IMR-90 (cell line): ENCODE measurements around the gene FOXA2. TPM values are rescaled to one million over a fixed set of nuclear protein-coding genes. Genes with fewer than 3 reads are reported as not detected.

Experiments
- ATAC-seq: fragments of 200-7000 bp; cut with Tn5 transposase; 2 replicates; pipeline ENCODE4 v1.9.1; 2020; ENCODE audit warnings: low read depth, mild to moderate bottlenecking, moderate library complexity
- BruUV-seq: library from RNA; stranded (reverse); fragments of 400-500 nt; replicated peaks from 2 replicates; lab custom pipeline; 2021; lab: Mats Ljungman, UMichigan
- CTCF ChIA-PET: fragments of 300-600 bp; formaldehyde crosslinking; extraction: SDS; loops from one replicate; lab custom pipeline; 2021; ENCODE audit warnings: antibody characterized with exemption; lab: Yijun Ruan, JAX
- POLR2A ChIA-PET: fragments of 300-600 bp; sonication (Branson Sonifier 250); formaldehyde crosslinking; loops from one replicate; lab custom pipeline; 2022; ENCODE audit warnings: antibody characterized with exemption; ENCODE audit not compliant: unreplicated experiment; lab: Charles Lee
- DNase-seq: peaks from one replicate; pipeline ENCODE4 v3.0.0; 2013
- H2AFZ ChIP-seq: replicated peaks from 2 replicates; pipeline ENCODE3; 2013; ENCODE audit warnings: low read length, mild to moderate bottlenecking; ENCODE audit not compliant: poor library complexity
- H2AK5ac ChIP-seq: 2 replicates; pipeline ENCODE4 v1.6.1; 2013; ENCODE audit warnings: low read depth, low read length, inconsistent platforms
- H2AK9ac ChIP-seq: replicated peaks from 2 replicates; pipeline ENCODE3; 2013; ENCODE audit warnings: mild to moderate bottlenecking, low read depth, low read length, moderate library complexity; ENCODE audit not compliant: poor library complexity
- H2BK120ac ChIP-seq: 2 replicates; pipeline ENCODE4 v1.6.1; 2013; ENCODE audit warnings: low read depth, low read length, inconsistent platforms
- H2BK15ac ChIP-seq: 3 replicates; pipeline ENCODE4 v1.6.1; 2013; ENCODE audit warnings: low read depth, low read length, inconsistent platforms
- H2BK20ac ChIP-seq: 2 replicates; pipeline ENCODE4 v1.6.1; 2013; ENCODE audit warnings: low read depth, mild to moderate bottlenecking, inconsistent platforms, low read length, moderate library complexity
- H2BK5ac ChIP-seq: 2 replicates; pipeline ENCODE4 v1.6.1; 2013; ENCODE audit warnings: mild to moderate bottlenecking, low read depth, low read length, inconsistent platforms; ENCODE audit not compliant: poor library complexity, severe bottlenecking
- H3K14ac ChIP-seq: replicated peaks from 2 replicates; pipeline ENCODE4 v1.6.1; 2013; ENCODE audit warnings: low read depth, low read length, inconsistent platforms
- H3K18ac ChIP-seq: 2 replicates; pipeline ENCODE4 v1.6.1; 2013; ENCODE audit warnings: low read depth, low read length, control low read depth
- H3K23ac ChIP-seq: 2 replicates; pipeline ENCODE4 v1.6.1; 2013; ENCODE audit warnings: low read depth, low read length, inconsistent platforms
- H3K27ac ChIP-seq: 2 replicates; pipeline ENCODE4 v1.5.1; 2013; ENCODE audit warnings: mild to moderate bottlenecking, control low read depth, low read length; ENCODE audit not compliant: insufficient read depth
- H3K27me3 ChIP-seq: 2 replicates; pipeline ENCODE4 v1.6.1; 2013; ENCODE audit warnings: low read length; ENCODE audit not compliant: control insufficient read depth, insufficient read depth
- H3K36me3 ChIP-seq: 2 replicates; pipeline ENCODE4 v1.6.1; 2013; ENCODE audit warnings: low read length, mixed read lengths; ENCODE audit not compliant: control insufficient read depth, insufficient read depth
- H3K4ac ChIP-seq: 2 replicates; pipeline ENCODE4 v1.6.1; 2013; ENCODE audit warnings: low read depth, low read length, inconsistent platforms
- H3K4me1 ChIP-seq: 2 replicates; pipeline ENCODE4 v1.6.1; 2013; ENCODE audit warnings: low read length, mixed read lengths; ENCODE audit not compliant: control insufficient read depth, insufficient read depth
- H3K4me2 ChIP-seq: 2 replicates; pipeline ENCODE4 v1.6.1; 2013; ENCODE audit warnings: low read depth, mild to moderate bottlenecking, control low read depth, low read length, moderate library complexity
- H3K4me3 ChIP-seq: 2 replicates; pipeline ENCODE4 v1.5.1; 2013; ENCODE audit warnings: low read depth, mild to moderate bottlenecking, control low read depth, low read length, moderate library complexity; ENCODE audit not compliant: insufficient read depth
- H3K56ac ChIP-seq: 2 replicates; pipeline ENCODE4 v1.6.1; 2013; ENCODE audit warnings: low read length, inconsistent platforms; ENCODE audit not compliant: insufficient read depth; ENCODE audit errors: extremely low read depth
- H3K79me1 ChIP-seq, 2 experiments: 2 replicates each; pipeline ENCODE4 v1.6.1; 2013; ENCODE audit warnings: low read length in 2 of 2, inconsistent platforms in 1 of 2, low read depth in 1 of 2
- H3K9ac ChIP-seq: 2 replicates; pipeline ENCODE4 v1.6.1; 2013; ENCODE audit warnings: low read depth, low read length, control low read depth
- H3K9me1 ChIP-seq: 2 replicates; pipeline ENCODE4 v1.6.1; 2013; ENCODE audit warnings: low read length, inconsistent platforms; ENCODE audit not compliant: insufficient read depth
- H3K9me3 ChIP-seq: 2 replicates; pipeline ENCODE4 v1.6.1; 2013; ENCODE audit warnings: low read length; ENCODE audit not compliant: control insufficient read depth, insufficient read depth
- H4K20me1 ChIP-seq: 2 replicates; pipeline ENCODE4 v1.6.1; 2013; ENCODE audit warnings: low read length, inconsistent platforms; ENCODE audit not compliant: insufficient read depth
- H4K5ac ChIP-seq: 2 replicates; pipeline ENCODE4 v1.6.1; 2013; ENCODE audit warnings: mild to moderate bottlenecking, low read depth, low read length, control low read depth
- H4K8ac ChIP-seq, 2 experiments: 2 replicates each; pipeline ENCODE4 v1.6.1; 2013; ENCODE audit warnings: low read depth in 2 of 2, low read length in 2 of 2, control low read depth in 1 of 2, inconsistent platforms in 1 of 2
- H4K91ac ChIP-seq: 2 replicates; pipeline ENCODE4 v1.6.1; 2013; ENCODE audit warnings: low read depth, low read length, inconsistent platforms; ENCODE audit not compliant: insufficient read depth
- BHLHE40 ChIP-seq: fragments of 150-350 bp; IDR thresholded peaks from 2 replicates; pipeline ENCODE4 v1.6.1; 2016; ENCODE audit warnings: mild to moderate bottlenecking, low read depth, low read length
- CHD1 ChIP-seq: IDR thresholded peaks from 2 replicates; pipeline ENCODE4 v1.6.1; 2012; ENCODE audit warnings: low read depth, low read length, improper control_type of control experiment
- MXI1 ChIP-seq: IDR thresholded peaks from 2 replicates; pipeline ENCODE4 v1.6.1; 2012; ENCODE audit warnings: low read depth, mild to moderate bottlenecking, low read length, moderate library complexity, borderline replicate concordance
- POLR2A ChIP-seq: IDR thresholded peaks from 2 replicates; pipeline ENCODE4 v1.6.1; 2012; ENCODE audit warnings: mild to moderate bottlenecking, low read depth, low read length
- WGBS, 2 experiments: methylation state at CpG; one replicate each; pipeline versions ENCODE4 v1.1.5 to v1.1.7; 2013; ENCODE audit warnings: missing lambda C conversion rate in 2 of 2; ENCODE audit not compliant: insufficient read length in 1 of 2; ENCODE audit errors: extremely low coverage in 2 of 2; 5-methylcytosine and 5-hydroxymethylcytosine counted together
- dilution Hi-C: fragments of 300-500 bp; cut with HindIII; formaldehyde crosslinking; loops from one replicate; pipeline ENCODE4 v1.14.3; 2018; ENCODE audit warnings: low sequenced_read_pairs; ENCODE audit not compliant: unreplicated experiment
- in situ Hi-C: fragments of 300-500 bp; cut with MboI; formaldehyde crosslinking; loops from 3 replicates; pipeline ENCODE4 v1.14.3; 2019; ENCODE audit warnings: low sequenced_read_pairs, inconsistent platforms, mixed read lengths
- intact Hi-C: fragments of 100-400 bp; cut with micrococcal nuclease; formaldehyde crosslinking; loops from 2 replicates; pipeline ENCODE4 v1.10.0; 2022
- polyA plus RNA-seq, 3 experiments: library from polyadenylated mRNA; depleted of rRNA; stranded (reverse); fragments of >200 nt; gene quantifications; 2 replicates each; pipeline ENCODE4 v1.2.3, GENCODE V29; 2012; ENCODE audit warnings: low replicate concordance in 1 of 3
- total RNA-seq: library from RNA; depleted of rRNA; stranded (reverse); fragments of >200 nt; gene quantifications from 2 replicates; pipeline ENCODE4 v1.2.3, GENCODE V29; 2012
- TF ChIP-seq, protein P1 (sequence below): fragments of 150-350 bp; IDR thresholded peaks from 2 replicates; pipeline ENCODE4 v1.6.1; 2017; ENCODE audit warnings: mild to moderate bottlenecking, antibody characterized with exemption, low read length, low read depth

FOXA2 gene
- total and polyA plus RNA-seq, 2 of the 4 experiments (the other 2 are of a cell fraction), result not detected

- Histone ChIP-seq H3K14ac (no peak overlapping the region), H3K27ac (no peak overlapping the region), H3K9me3 (no peaks in the 10 kb centered on the region), H4K91ac (no peak overlapping the region), H2AK5ac (no peak overlapping the region), H3K4me3 (no peak overlapping the region), H3K4ac (no peak overlapping the region), H2BK15ac (no peak overlapping the region), H4K5ac (no peak overlapping the region), H3K9me1 (no peaks in the 10 kb centered on the region), H2AFZ (no peak overlapping the region), H3K4me1 (no peaks in the 10 kb centered on the region), H2BK120ac (no peak overlapping the region), H3K4me2 (no peak overlapping the region), H3K23ac (no peak overlapping the region), H4K8ac (no peak overlapping the region), H3K56ac (no peak overlapping the region), H4K20me1 (no peaks in the 10 kb centered on the region), H3K9ac (no peak overlapping the region), H2BK5ac (no peak overlapping the region), H2AK9ac (no peak overlapping the region), H2BK20ac (no peak overlapping the region), H3K27me3 (no peaks in the 10 kb centered on the region), H3K18ac (no peak overlapping the region), H3K36me3 (no peaks in the 10 kb centered on the region), H3K79me1 (no peaks in the 10 kb centered on the region)
- ChIA-PET CTCF (no interaction called here), POLR2A (no interaction called here)
- no CpG with 5 or more reads among the region's 6 CpGs for WGBS, 2 experiments
- in situ Hi-C loops, result no loop called here
- intact Hi-C loops, result no loop called here
- TF ChIP-seq BHLHE40, result no peak
- TF ChIP-seq, protein P1, sequence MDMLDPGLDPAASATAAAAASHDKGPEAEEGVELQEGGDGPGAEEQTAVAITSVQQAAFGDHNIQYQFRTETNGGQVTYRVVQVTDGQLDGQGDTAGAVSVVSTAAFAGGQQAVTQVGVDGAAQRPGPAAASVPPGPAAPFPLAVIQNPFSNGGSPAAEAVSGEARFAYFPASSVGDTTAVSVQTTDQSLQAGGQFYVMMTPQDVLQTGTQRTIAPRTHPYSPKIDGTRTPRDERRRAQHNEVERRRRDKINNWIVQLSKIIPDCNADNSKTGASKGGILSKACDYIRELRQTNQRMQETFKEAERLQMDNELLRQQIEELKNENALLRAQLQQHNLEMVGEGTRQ, result no peak
- TF ChIP-seq CHD1, result no peak
- no peak for TF ChIP-seq MXI1
- no peak for TF ChIP-seq POLR2A
- no peak for DNase-seq
- dilution Hi-C loops, result no loop called here
- BruUV-seq, result no TSS peak
- no peak for ATAC-seq
Measured at GRCh38 chr20:22619806-22620205, 35.4 kb upstream of the FOXA2 start.
